Measurements from ENCODE around the gene SPTBN1. TPM values are rescaled to one million over a fixed set of nuclear protein-coding genes. Genes with fewer than 3 reads are reported as not detected.

SPTBN1 gene
- total and polyA plus RNA-seq, 9 donors: 108 to 314 (median 232) TPM

- DNase-seq: peak in 2 of 5 donors; percentile 38 to 42
- Histone ChIP-seq H3K4me3 (no peak overlapping the region), H3K27me3 (no peaks in the 10 kb centered on the region), H3K9me3 (no peaks in the 10 kb centered on the region), H3K36me3 (no peaks in the 10 kb centered on the region), H3K27ac (peak overlapping the region in 1 of 2 donors; percentile 12), H3K4me1 (ENCODE audit: insufficient read depth) (peaks cover 32% of the 10 kb centered on the region)
- TF ChIP-seq EP300 (IDR thresholded peaks at IDR 0.05): no peak
- TF ChIP-seq CTCF (IDR thresholded peaks at IDR 0.05): no peak
- no peak for TF ChIP-seq POLR2A (IDR thresholded peaks at IDR 0.05)
- intact Hi-C loops (cut with DNase I): no loop called here
- 12 to 13% (median 12%) methylated on average over 10 of the region's 10 CpGs for WGBS, 3 donors
These were observed 115.0 kb downstream of the SPTBN1 start for GRCh38 chr2:54570925-54571694.

GRCh38 chr2:54572262-54572635 is 116.1 kb downstream of the SPTBN1 start:
- Histone ChIP-seq H3K36me3 (no peaks in the 10 kb centered on the region), H3K4me1 (ENCODE audit: insufficient read depth) (peaks cover 36% of the 10 kb centered on the region), H3K9me3 (no peaks in the 10 kb centered on the region), H3K27me3 (no peaks in the 10 kb centered on the region), H3K4me3 (no peak overlapping the region), H3K27ac (peak overlapping the region in 1 of 2 donors; percentile 64)
- no peak for DNase-seq
- TF ChIP-seq CTCF (IDR thresholded peaks at IDR 0.05) (no peak), EP300 (IDR thresholded peaks at IDR 0.05) (no peak), POLR2A (IDR thresholded peaks at IDR 0.05) (no peak)
- intact Hi-C loops (cut with DNase I): no loop called here
- 0% methylated on average over 4 of the region's 4 CpGs for WGBS, 3 donors

GRCh38 chr2:54572636-54573536 is 116.8 kb downstream of the SPTBN1 start:
- Histone ChIP-seq H3K4me1 (ENCODE audit: insufficient read depth) (peaks cover 42% of the 10 kb centered on the region), H3K27me3 (no peaks in the 10 kb centered on the region), H3K9me3 (no peaks in the 10 kb centered on the region), H3K36me3 (no peaks in the 10 kb centered on the region), H3K27ac (peak overlapping the region; percentile 13 to 64), H3K4me3 (no peak overlapping the region)
- intact Hi-C loops (cut with DNase I): no loop called here
- WGBS, 3 donors: 50 to 63% (median 59%) methylated on average over 9 of the region's 9 CpGs
- no peak for TF ChIP-seq CTCF (IDR thresholded peaks at IDR 0.05)
- TF ChIP-seq EP300 (IDR thresholded peaks at IDR 0.05): no peak
- TF ChIP-seq POLR2A (IDR thresholded peaks at IDR 0.05): no peak
- no peak for DNase-seq

GRCh38 chr2:54573537-54573919 is 117.4 kb downstream of the SPTBN1 start:
- Histone ChIP-seq H3K27ac (peak overlapping the region in 1 of 2 donors; percentile 64), H3K36me3 (no peaks in the 10 kb centered on the region), H3K4me3 (no peak overlapping the region), H3K9me3 (no peaks in the 10 kb centered on the region), H3K27me3 (no peaks in the 10 kb centered on the region), H3K4me1 (ENCODE audit: insufficient read depth) (peaks cover 46% of the 10 kb centered on the region)
- WGBS, 3 donors: 78 to 86% (median 85%) methylated on average over 5 of the region's 5 CpGs
- no peak for TF ChIP-seq CTCF (IDR thresholded peaks at IDR 0.05)
- intact Hi-C loops (cut with DNase I): no loop called here
- no peak for DNase-seq

Measured in ovary (tissue), 9 donors.